Psoas muscle (tissue), 8 donors: ENCODE data around the gene SCTR. TPM values are rescaled to one million over a fixed set of nuclear protein-coding genes. Genes with fewer than 3 reads are reported as not detected.

Experiments used
- ATAC-seq, 4 donors: fragments of 200-7000 bp; cut with Tn5 transposase; one replicate each; pipeline ENCODE4 v1.9.1; 2020; ENCODE audit warnings: moderate library complexity in 3 of 4, mild to moderate bottlenecking in 2 of 4
- DNase-seq, 2 donors: peaks; one replicate each; pipeline ENCODE4 v3.0.0-alpha.2; 2020
- H3K27ac ChIP-seq: fragments of 200-600 bp; one replicate; pipeline ENCODE4 v1.8.0; 2022
- H3K27me3 ChIP-seq, 3 donors: fragments of 200-600 bp in 1 of 3; one replicate each; pipeline versions ENCODE4 v1.6.1 to v1.8.0; 2013 to 2022; ENCODE audit warnings: low read length in 2 of 3, mild to moderate bottlenecking in 2 of 3, moderate library complexity in 1 of 3; ENCODE audit not compliant: insufficient read depth in 3 of 3
- H3K36me3 ChIP-seq, 2 donors: fragments of 200-600 bp in 1 of 2; one replicate each; pipeline versions ENCODE4 v1.6.1 to v1.8.0; 2013 to 2022; ENCODE audit warnings: low read depth in 1 of 2, mild to moderate bottlenecking in 1 of 2, moderate library complexity in 1 of 2; ENCODE audit not compliant: insufficient read depth in 1 of 2
- H3K4me1 ChIP-seq: fragments of 200-600 bp; one replicate; pipeline ENCODE4 v1.8.0; 2022
- H3K4me3 ChIP-seq: fragments of 200-600 bp; one replicate; pipeline ENCODE4 v1.8.0; 2022; ENCODE audit warnings: mild to moderate bottlenecking
- H3K9me3 ChIP-seq: fragments of 200-600 bp; one replicate; pipeline ENCODE4 v1.8.0; 2022
- WGBS, 3 donors: extraction: QIAGEN DNeasy Blood & Tissue Kit; methylation state at CpG; one replicate each; pipeline versions ENCODE4 v1.1.6 to v1.1.7; 2013; 5-methylcytosine and 5-hydroxymethylcytosine counted together
- intact Hi-C, 2 donors: fragments of 100-400 bp; cut with DNase I; formaldehyde crosslinking; loops; one replicate each; pipeline versions ENCODE4 v1.11.0 to v1.14.2; 2022
- polyA plus RNA-seq, 3 donors: library from polyadenylated mRNA; stranded (reverse); fragments of 200-250 nt; gene quantifications; one replicate each; pipeline ENCODE4 v1.2.3, GENCODE V29; 2013
- total RNA-seq, 4 donors: library from RNA; stranded (reverse); fragmentation: NEBNext Ultra II Directional in 2 of 4; extraction: Animal tissue kit (Norgen Biotek cat#: 25700) in 2 of 4; gene quantifications; one replicate each; pipeline versions ENCODE4 v1.2.1 to v1.2.4, GENCODE V29; 2021 to 2023
- TF ChIP-seq, protein P1 (sequence below): fragments of 200-600 bp; IDR thresholded peaks from one replicate; pipeline ENCODE4 v1.8.0; 2022; ENCODE audit warnings: antibody characterized with exemption
- donor health status: healthy with polysubstance abuse.
- donor health status: DM: no; HTN: no; CAD: no; lungs with moderate emphysema.
- donor health status: Bipolar disorder and iron deficiency.
- donor health status: healthy.
- donor health status: DM: yes; HTN: yes; CAD: no.
- donor health status: DM: no; HTN: no; CAD: no.
- donor health status: DM: no; HTN: no; CAD: no.
- donor health status: DM: yes; HTN: yes; CAD: no.

The SCTR gene
- total and polyA plus RNA-seq, 7 donors, result 0.12 to 1.3 (median 0.57) TPM; not detected in 4

DNA sequence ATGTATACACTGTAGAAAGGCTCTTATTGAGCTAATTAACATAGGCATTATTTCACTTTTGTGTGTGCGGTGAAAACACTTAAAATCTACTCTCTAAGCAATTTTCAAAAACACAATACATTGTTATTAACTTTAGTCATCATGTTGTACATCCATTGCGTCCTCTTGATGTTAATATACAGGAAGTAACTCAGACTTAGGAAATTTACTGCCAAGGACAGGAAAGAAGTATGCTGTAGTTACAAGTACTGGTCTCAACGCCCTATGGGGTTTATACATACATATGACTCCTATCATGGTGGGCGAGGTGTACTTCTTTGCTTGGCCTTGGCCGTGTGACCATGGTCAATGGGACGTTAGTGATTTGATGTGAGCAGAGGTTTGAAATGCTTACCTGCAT lies 15.5 kb downstream of the SCTR start:
- Histone ChIP-seq H3K4me3 (no peak overlapping the region), H3K36me3 (no peaks in the 10 kb centered on the region), H3K9me3 (no peaks in the 10 kb centered on the region), H3K4me1 (no peaks in the 10 kb centered on the region), H3K27me3 (no peaks in the 10 kb centered on the region), H3K27ac (no peak overlapping the region)
- intact Hi-C loops, result no loop called here
- ATAC-seq (no peak), DNase-seq (no peak)
- TF ChIP-seq, protein P1, sequence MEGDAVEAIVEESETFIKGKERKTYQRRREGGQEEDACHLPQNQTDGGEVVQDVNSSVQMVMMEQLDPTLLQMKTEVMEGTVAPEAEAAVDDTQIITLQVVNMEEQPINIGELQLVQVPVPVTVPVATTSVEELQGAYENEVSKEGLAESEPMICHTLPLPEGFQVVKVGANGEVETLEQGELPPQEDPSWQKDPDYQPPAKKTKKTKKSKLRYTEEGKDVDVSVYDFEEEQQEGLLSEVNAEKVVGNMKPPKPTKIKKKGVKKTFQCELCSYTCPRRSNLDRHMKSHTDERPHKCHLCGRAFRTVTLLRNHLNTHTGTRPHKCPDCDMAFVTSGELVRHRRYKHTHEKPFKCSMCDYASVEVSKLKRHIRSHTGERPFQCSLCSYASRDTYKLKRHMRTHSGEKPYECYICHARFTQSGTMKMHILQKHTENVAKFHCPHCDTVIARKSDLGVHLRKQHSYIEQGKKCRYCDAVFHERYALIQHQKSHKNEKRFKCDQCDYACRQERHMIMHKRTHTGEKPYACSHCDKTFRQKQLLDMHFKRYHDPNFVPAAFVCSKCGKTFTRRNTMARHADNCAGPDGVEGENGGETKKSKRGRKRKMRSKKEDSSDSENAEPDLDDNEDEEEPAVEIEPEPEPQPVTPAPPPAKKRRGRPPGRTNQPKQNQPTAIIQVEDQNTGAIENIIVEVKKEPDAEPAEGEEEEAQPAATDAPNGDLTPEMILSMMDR, result no peak
- 73 to 82% (median 75%) methylated on average over 6 of the region's 6 CpGs for WGBS, 3 donors

- Histone ChIP-seq H3K4me3 (no peak overlapping the region), H3K36me3 (no peaks in the 10 kb centered on the region), H3K4me1 (peaks cover 9% of the 10 kb centered on the region), H3K27ac (no peak overlapping the region), H3K9me3 (peaks cover 12% of the 10 kb centered on the region), H3K27me3 (no peaks in the 10 kb centered on the region)
- WGBS, 3 donors, result 81 to 86% (median 84%) methylated on average over 4 of the region's 4 CpGs
- TF ChIP-seq, protein P1, result no peak
- intact Hi-C loops, result no loop called here
- ATAC-seq, result no peak
- no peak for DNase-seq
Observed at GRCh38 chr2:119496682-119497081, 27.6 kb downstream of the SCTR start.

DNA sequence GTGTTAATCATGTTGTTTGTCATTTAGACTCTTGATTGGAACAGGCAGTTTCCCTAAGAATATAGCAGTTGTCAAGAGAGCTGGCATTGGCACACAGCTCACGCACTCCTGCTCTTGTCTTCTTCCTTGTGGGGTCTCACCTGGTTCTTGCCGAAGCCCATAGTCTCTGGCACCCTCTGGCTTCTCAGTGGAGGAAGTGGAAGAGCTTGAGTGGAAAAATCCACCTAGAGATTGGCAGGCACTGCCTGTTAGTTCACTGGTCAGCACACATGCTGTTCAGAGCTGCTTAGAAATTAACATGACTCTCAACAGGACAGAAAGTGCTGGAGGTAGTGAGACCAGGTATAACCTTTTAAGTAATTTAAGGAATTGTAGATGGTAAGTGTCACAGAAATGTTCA lies 28.3 kb downstream of the SCTR start:
- H3K27ac ChIP-seq, result no peak overlapping the region
- TF ChIP-seq, protein P1, result no peak
- 54 to 62% (median 58%) methylated on average over 2 of the region's 2 CpGs for WGBS, 3 donors
- peaks cover 12% of the 10 kb centered on the region for H3K9me3 ChIP-seq
- no peaks in the 10 kb centered on the region for H3K27me3 ChIP-seq
- ATAC-seq (peak in 2 of 4 donors; percentile 55 to 63), DNase-seq (no peak)
- H3K36me3 ChIP-seq, result no peaks in the 10 kb centered on the region
- peaks cover 9% of the 10 kb centered on the region for H3K4me1 ChIP-seq
- no peak overlapping the region for H3K4me3 ChIP-seq
- intact Hi-C loops, result no loop called here

DNA sequence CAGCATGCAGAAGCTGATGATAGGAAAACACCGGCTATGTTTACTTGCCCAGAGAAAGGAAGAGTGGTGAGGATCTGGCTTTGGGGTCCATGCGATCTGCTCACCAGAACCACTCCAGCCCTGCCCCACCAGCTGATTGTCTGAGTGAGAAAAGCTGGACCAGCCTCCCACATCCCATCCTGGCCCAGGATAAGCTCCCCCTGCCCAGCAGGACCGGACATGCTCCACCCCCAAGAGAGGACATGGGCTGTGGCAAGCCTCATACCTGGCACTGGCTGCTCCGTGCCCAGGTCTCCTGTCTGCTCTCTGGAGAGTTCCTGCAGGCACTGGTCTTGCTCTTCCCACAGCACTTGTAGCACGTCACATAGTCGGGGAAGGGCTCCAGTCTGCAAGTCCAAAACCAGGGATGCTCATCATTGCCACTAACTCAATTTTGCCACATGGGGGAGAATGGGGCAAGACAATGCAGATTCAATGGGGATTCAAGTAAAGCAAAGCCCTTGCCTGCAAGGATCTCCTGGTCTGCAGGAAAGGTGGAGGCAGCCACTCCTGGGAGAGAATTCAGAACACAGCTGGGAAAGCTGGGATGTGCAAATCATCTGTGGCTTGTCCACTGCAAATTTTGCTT lies 30.0 kb downstream of the SCTR start:
- TF ChIP-seq, protein P1, result no peak

More for the DNA sequence above, 30.0 kb downstream of the SCTR start:
- no peak overlapping the region for H3K27ac ChIP-seq
- intact Hi-C loops, result no loop called here
- H3K36me3 ChIP-seq, result no peaks in the 10 kb centered on the region
- WGBS, 3 donors, result 80 to 86% (median 85%) methylated on average over 6 of the region's 6 CpGs
- no peak overlapping the region for H3K4me3 ChIP-seq
- H3K27me3 ChIP-seq, result no peaks in the 10 kb centered on the region
- H3K4me1 ChIP-seq, result peaks cover 9% of the 10 kb centered on the region
- peaks cover 7% of the 10 kb centered on the region for H3K9me3 ChIP-seq
- DNase-seq, result no peak
- no peak for ATAC-seq
